IMR-90 (cell line): ENCODE results near the gene SPINT2. TPM values are rescaled to one million over a fixed set of nuclear protein-coding genes. Genes with fewer than 3 reads are reported as not detected.

Source experiments
- ATAC-seq: fragments of 200-7000 bp; cut with Tn5 transposase; 2 replicates; pipeline ENCODE4 v1.9.1; 2020; ENCODE audit warnings: low read depth, mild to moderate bottlenecking, moderate library complexity
- BruUV-seq: library from RNA; stranded (reverse); fragments of 400-500 nt; replicated peaks from 2 replicates; lab custom pipeline; 2021; lab: Mats Ljungman, UMichigan
- CTCF ChIA-PET: fragments of 300-600 bp; formaldehyde crosslinking; extraction: SDS; loops from one replicate; lab custom pipeline; 2021; ENCODE audit warnings: antibody characterized with exemption; lab: Yijun Ruan, JAX
- POLR2A ChIA-PET: fragments of 300-600 bp; sonication (Branson Sonifier 250); formaldehyde crosslinking; loops from one replicate; lab custom pipeline; 2022; ENCODE audit warnings: antibody characterized with exemption; ENCODE audit not compliant: unreplicated experiment; lab: Charles Lee
- DNase-seq: peaks from one replicate; pipeline ENCODE4 v3.0.0; 2013
- H2AFZ ChIP-seq: replicated peaks from 2 replicates; pipeline ENCODE3; 2013; ENCODE audit warnings: low read length, mild to moderate bottlenecking; ENCODE audit not compliant: poor library complexity
- H2AK5ac ChIP-seq: 2 replicates; pipeline ENCODE4 v1.6.1; 2013; ENCODE audit warnings: low read depth, low read length, inconsistent platforms
- H2AK9ac ChIP-seq: replicated peaks from 2 replicates; pipeline ENCODE3; 2013; ENCODE audit warnings: mild to moderate bottlenecking, low read depth, low read length, moderate library complexity; ENCODE audit not compliant: poor library complexity
- H2BK120ac ChIP-seq: 2 replicates; pipeline ENCODE4 v1.6.1; 2013; ENCODE audit warnings: low read depth, low read length, inconsistent platforms
- H2BK15ac ChIP-seq: 3 replicates; pipeline ENCODE4 v1.6.1; 2013; ENCODE audit warnings: low read depth, low read length, inconsistent platforms
- H2BK20ac ChIP-seq: 2 replicates; pipeline ENCODE4 v1.6.1; 2013; ENCODE audit warnings: low read depth, mild to moderate bottlenecking, inconsistent platforms, low read length, moderate library complexity
- H2BK5ac ChIP-seq: 2 replicates; pipeline ENCODE4 v1.6.1; 2013; ENCODE audit warnings: mild to moderate bottlenecking, low read depth, low read length, inconsistent platforms; ENCODE audit not compliant: poor library complexity, severe bottlenecking
- H3K14ac ChIP-seq: replicated peaks from 2 replicates; pipeline ENCODE4 v1.6.1; 2013; ENCODE audit warnings: low read depth, low read length, inconsistent platforms
- H3K18ac ChIP-seq: 2 replicates; pipeline ENCODE4 v1.6.1; 2013; ENCODE audit warnings: low read depth, low read length, control low read depth
- H3K23ac ChIP-seq: 2 replicates; pipeline ENCODE4 v1.6.1; 2013; ENCODE audit warnings: low read depth, low read length, inconsistent platforms
- H3K27ac ChIP-seq: 2 replicates; pipeline ENCODE4 v1.5.1; 2013; ENCODE audit warnings: mild to moderate bottlenecking, control low read depth, low read length; ENCODE audit not compliant: insufficient read depth
- H3K27me3 ChIP-seq: 2 replicates; pipeline ENCODE4 v1.6.1; 2013; ENCODE audit warnings: low read length; ENCODE audit not compliant: control insufficient read depth, insufficient read depth
- H3K36me3 ChIP-seq: 2 replicates; pipeline ENCODE4 v1.6.1; 2013; ENCODE audit warnings: low read length, mixed read lengths; ENCODE audit not compliant: control insufficient read depth, insufficient read depth
- H3K4ac ChIP-seq: 2 replicates; pipeline ENCODE4 v1.6.1; 2013; ENCODE audit warnings: low read depth, low read length, inconsistent platforms
- H3K4me1 ChIP-seq: 2 replicates; pipeline ENCODE4 v1.6.1; 2013; ENCODE audit warnings: low read length, mixed read lengths; ENCODE audit not compliant: control insufficient read depth, insufficient read depth
- H3K4me2 ChIP-seq: 2 replicates; pipeline ENCODE4 v1.6.1; 2013; ENCODE audit warnings: low read depth, mild to moderate bottlenecking, control low read depth, low read length, moderate library complexity
- H3K4me3 ChIP-seq: 2 replicates; pipeline ENCODE4 v1.5.1; 2013; ENCODE audit warnings: low read depth, mild to moderate bottlenecking, control low read depth, low read length, moderate library complexity; ENCODE audit not compliant: insufficient read depth
- H3K56ac ChIP-seq: 2 replicates; pipeline ENCODE4 v1.6.1; 2013; ENCODE audit warnings: low read length, inconsistent platforms; ENCODE audit not compliant: insufficient read depth; ENCODE audit errors: extremely low read depth
- H3K79me1 ChIP-seq, 2 experiments: 2 replicates each; pipeline ENCODE4 v1.6.1; 2013; ENCODE audit warnings: low read length in 2 of 2, inconsistent platforms in 1 of 2, low read depth in 1 of 2
- H3K9ac ChIP-seq: 2 replicates; pipeline ENCODE4 v1.6.1; 2013; ENCODE audit warnings: low read depth, low read length, control low read depth
- H3K9me1 ChIP-seq: 2 replicates; pipeline ENCODE4 v1.6.1; 2013; ENCODE audit warnings: low read length, inconsistent platforms; ENCODE audit not compliant: insufficient read depth
- H3K9me3 ChIP-seq: 2 replicates; pipeline ENCODE4 v1.6.1; 2013; ENCODE audit warnings: low read length; ENCODE audit not compliant: control insufficient read depth, insufficient read depth
- H4K20me1 ChIP-seq: 2 replicates; pipeline ENCODE4 v1.6.1; 2013; ENCODE audit warnings: low read length, inconsistent platforms; ENCODE audit not compliant: insufficient read depth
- H4K5ac ChIP-seq: 2 replicates; pipeline ENCODE4 v1.6.1; 2013; ENCODE audit warnings: mild to moderate bottlenecking, low read depth, low read length, control low read depth
- H4K8ac ChIP-seq, 2 experiments: 2 replicates each; pipeline ENCODE4 v1.6.1; 2013; ENCODE audit warnings: low read depth in 2 of 2, low read length in 2 of 2, control low read depth in 1 of 2, inconsistent platforms in 1 of 2
- H4K91ac ChIP-seq: 2 replicates; pipeline ENCODE4 v1.6.1; 2013; ENCODE audit warnings: low read depth, low read length, inconsistent platforms; ENCODE audit not compliant: insufficient read depth
- BHLHE40 ChIP-seq: fragments of 150-350 bp; IDR thresholded peaks from 2 replicates; pipeline ENCODE4 v1.6.1; 2016; ENCODE audit warnings: mild to moderate bottlenecking, low read depth, low read length
- FOS ChIP-seq: fragments of 150-350 bp; IDR thresholded peaks from 2 replicates; pipeline ENCODE4 v1.6.1; 2016; ENCODE audit warnings: low read depth, low read length
- MAZ ChIP-seq: IDR thresholded peaks from 2 replicates; pipeline ENCODE4 v1.6.1; 2012; ENCODE audit warnings: low read depth, mild to moderate bottlenecking, low read length, improper control_type of control experiment, moderate library complexity, borderline replicate concordance
- RCOR1 ChIP-seq: IDR thresholded peaks from 2 replicates; pipeline ENCODE4 v1.6.1; 2012; ENCODE audit warnings: mild to moderate bottlenecking, low read length, improper control_type of control experiment; ENCODE audit not compliant: insufficient replicate concordance
- WGBS, 2 experiments: methylation state at CpG; one replicate each; pipeline versions ENCODE4 v1.1.5 to v1.1.7; 2013; ENCODE audit warnings: missing lambda C conversion rate in 2 of 2; ENCODE audit not compliant: insufficient read length in 1 of 2; ENCODE audit errors: extremely low coverage in 2 of 2; 5-methylcytosine and 5-hydroxymethylcytosine counted together
- dilution Hi-C: fragments of 300-500 bp; cut with HindIII; formaldehyde crosslinking; loops from one replicate; pipeline ENCODE4 v1.14.3; 2018; ENCODE audit warnings: low sequenced_read_pairs; ENCODE audit not compliant: unreplicated experiment
- in situ Hi-C: fragments of 300-500 bp; cut with MboI; formaldehyde crosslinking; loops from 3 replicates; pipeline ENCODE4 v1.14.3; 2019; ENCODE audit warnings: low sequenced_read_pairs, inconsistent platforms, mixed read lengths
- intact Hi-C: fragments of 100-400 bp; cut with micrococcal nuclease; formaldehyde crosslinking; loops from 2 replicates; pipeline ENCODE4 v1.10.0; 2022
- polyA plus RNA-seq, 3 experiments: library from polyadenylated mRNA; depleted of rRNA; stranded (reverse); fragments of >200 nt; gene quantifications; 2 replicates each; pipeline ENCODE4 v1.2.3, GENCODE V29; 2012; ENCODE audit warnings: low replicate concordance in 1 of 3
- total RNA-seq: library from RNA; depleted of rRNA; stranded (reverse); fragments of >200 nt; gene quantifications from 2 replicates; pipeline ENCODE4 v1.2.3, GENCODE V29; 2012

SPINT2 gene
- total and polyA plus RNA-seq, 2 of the 4 experiments (the other 2 are of a cell fraction), result 0.54 to 1.2 TPM

DNA sequence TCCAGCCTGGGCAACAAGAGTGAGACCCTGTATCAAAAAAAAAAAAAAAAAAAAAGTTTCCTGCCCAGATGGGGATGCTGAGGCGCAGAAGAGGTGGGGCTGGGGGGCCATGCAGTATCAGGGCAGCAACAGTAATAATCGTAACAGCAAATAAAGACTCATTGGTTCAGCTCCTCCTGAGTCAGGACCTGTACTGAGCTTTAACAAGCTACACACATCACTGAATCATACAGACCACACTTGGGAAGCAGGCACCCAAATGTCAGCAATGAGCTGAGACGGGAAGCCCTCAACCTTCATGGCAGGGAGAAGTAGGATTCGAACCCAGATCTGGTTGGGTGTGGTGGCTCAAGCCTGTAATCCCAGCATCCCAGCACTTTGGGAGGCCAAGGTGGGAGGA, 29.8 kb upstream of the SPINT2 start:
- no peak overlapping the region for H2BK15ac ChIP-seq
- H3K27ac ChIP-seq, result no peak overlapping the region
- H2BK5ac ChIP-seq, result no peak overlapping the region
- no peaks in the 10 kb centered on the region for H4K20me1 ChIP-seq
- no peak overlapping the region for H2AK9ac ChIP-seq
- DNase-seq, result no peak
- no peak overlapping the region for H4K91ac ChIP-seq
- TF ChIP-seq RCOR1, result no peak
- TF ChIP-seq BHLHE40, result no peak
- TF ChIP-seq FOS, result no peak
- TF ChIP-seq MAZ, result no peak
- no peaks in the 10 kb centered on the region for H3K9me3 ChIP-seq
- no peaks in the 10 kb centered on the region for H3K9me1 ChIP-seq
- in situ Hi-C loops (loop anchor here (5.0 to 25.0 kb wide), 3 partner anchors 98 to 403 kb away; partner anchors contain the start of gene ACTN4), intact Hi-C loops (loop anchor here (1.0 to 10.0 kb wide), 4 partner anchors 101 to 400 kb away; partner anchors contain the start of genes CATSPERG, GGN and SPRED3), dilution Hi-C loops (no loop called here)
- H3K27me3 ChIP-seq, result peaks cover 5% of the 10 kb centered on the region; the same call in 1 of the 2 replicates
- BruUV-seq, result no TSS peak
- no peak overlapping the region for H2BK20ac ChIP-seq
- H4K5ac ChIP-seq, result no peak overlapping the region
- CTCF ChIA-PET, result interaction anchor here (0.6 to 1.9 kb wide), 6 partner anchors 17 to 332 kb away, joined by 3 to 6 read pairs (median 4); partner anchors contain the start of genes CATSPERG and KCNK6
- POLR2A ChIA-PET, result no interaction called here
- no peak overlapping the region for H3K9ac ChIP-seq
- no peak overlapping the region for H2AK5ac ChIP-seq
- H3K56ac ChIP-seq, result no peak overlapping the region
- H3K36me3 ChIP-seq, result no peaks in the 10 kb centered on the region
- H4K8ac ChIP-seq, result no peak overlapping the region
- no peak overlapping the region for H3K14ac ChIP-seq
- no peak for ATAC-seq
- no peak overlapping the region for H2BK120ac ChIP-seq
- no peaks in the 10 kb centered on the region for H3K4me1 ChIP-seq
- no peak overlapping the region for H3K18ac ChIP-seq
- no peak overlapping the region for H2AFZ ChIP-seq
- H3K4me2 ChIP-seq, result no peak overlapping the region
- no peak overlapping the region for H3K23ac ChIP-seq
- no peaks in the 10 kb centered on the region for H3K79me1 ChIP-seq
- no peak overlapping the region for H3K4ac ChIP-seq
- no peak overlapping the region for H3K4me3 ChIP-seq
- 100% methylated on average over 1 of the region's 4 CpGs; no CpG with 5 or more reads in 1 of the 2 experiments for WGBS, 2 experiments
